Activated CD8-positive, alpha-beta memory T cell treated with anti-CD3 and anti-CD28 coated beads for 1 hour (primary cell): ENCODE measurements around the gene OSBPL9.
"Not testable (repeated sequence)": the region's sequence is repeated elsewhere in the genome, so short reads cannot be mapped to it uniquely, and the experiment has no call there.

Experiments used
- DNase-seq, 2 donors: peaks; one replicate each; pipeline ENCODE4 v3.0.0-alpha.2; 2020; ENCODE audit warnings: low read depth in 1 of 2; ENCODE audit errors: extremely low read depth in 1 of 2

OSBPL9 gene

DNA sequence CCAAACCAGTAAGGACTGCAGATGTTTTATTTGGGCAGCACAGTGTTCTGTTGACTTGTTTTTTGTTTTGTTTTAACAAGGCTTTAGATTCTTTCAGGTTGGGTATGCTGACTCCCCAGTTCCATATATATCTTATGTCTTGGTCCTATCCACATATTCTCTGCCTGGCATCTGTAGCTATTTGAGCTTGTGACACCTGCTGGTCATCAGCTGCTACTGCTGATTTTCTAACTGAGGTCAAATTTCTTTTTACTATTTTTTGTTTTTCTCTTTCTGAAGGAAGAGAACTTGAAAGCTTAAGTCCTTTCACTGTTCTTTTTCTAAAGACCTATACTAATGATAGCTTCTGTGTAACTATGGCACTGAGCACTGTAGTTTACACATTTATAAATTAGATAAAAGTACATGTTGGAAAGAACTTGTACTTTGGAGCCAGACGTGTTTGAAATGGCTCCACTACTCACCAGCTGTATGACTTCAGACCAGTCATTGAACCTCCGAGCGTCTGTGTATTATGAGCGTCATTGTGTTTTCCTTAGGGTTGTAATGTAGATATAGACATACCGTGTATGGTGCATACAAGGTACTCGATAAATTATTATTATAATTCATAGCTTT, 152.2 kb downstream of the OSBPL9 start:
- no peak for DNase-seq

DNA sequence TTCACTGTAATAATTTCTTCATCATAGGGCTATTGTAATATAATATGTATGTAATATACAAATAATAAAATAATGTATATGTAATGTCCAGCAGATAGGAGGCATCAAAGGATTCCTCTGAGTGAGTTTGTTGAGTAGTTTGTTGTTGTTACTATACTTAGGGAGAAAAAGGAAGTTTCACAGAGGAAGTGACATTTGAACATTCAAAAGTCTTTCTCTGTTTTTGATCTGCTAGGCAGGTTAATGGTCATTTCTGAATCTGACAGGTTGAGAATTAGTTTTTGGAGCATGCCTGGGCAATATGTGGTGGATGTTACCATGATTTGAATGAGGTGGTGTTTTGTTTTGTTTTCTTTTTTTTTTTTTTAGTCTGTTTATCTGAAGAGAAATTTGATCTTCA, 159.5 kb downstream of the OSBPL9 start:
- DNase-seq = no peak

DNA sequence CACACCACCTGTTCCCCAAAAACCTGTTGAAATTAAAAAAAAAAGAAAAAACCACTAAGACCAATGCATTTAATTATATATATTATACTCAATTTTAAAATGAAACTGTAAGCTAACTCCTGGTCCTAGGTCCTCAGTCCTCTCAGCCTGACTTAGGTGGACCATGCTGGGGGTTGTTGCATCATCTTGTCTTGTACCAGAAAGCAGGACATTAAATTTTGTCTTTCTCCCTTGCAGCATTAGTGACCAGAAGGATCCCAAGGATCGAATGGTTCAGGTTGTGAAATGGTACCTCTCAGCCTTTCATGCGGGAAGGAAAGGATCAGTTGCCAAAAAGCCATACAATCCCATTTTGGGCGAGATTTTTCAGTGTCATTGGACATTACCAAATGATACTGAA, 164.0 kb downstream of the OSBPL9 start:
- DNase-seq = no peak

- no peak for DNase-seq
Observed at GRCh38 chr1:51784997-51785421, 168.1 kb downstream of the OSBPL9 start.

DNA sequence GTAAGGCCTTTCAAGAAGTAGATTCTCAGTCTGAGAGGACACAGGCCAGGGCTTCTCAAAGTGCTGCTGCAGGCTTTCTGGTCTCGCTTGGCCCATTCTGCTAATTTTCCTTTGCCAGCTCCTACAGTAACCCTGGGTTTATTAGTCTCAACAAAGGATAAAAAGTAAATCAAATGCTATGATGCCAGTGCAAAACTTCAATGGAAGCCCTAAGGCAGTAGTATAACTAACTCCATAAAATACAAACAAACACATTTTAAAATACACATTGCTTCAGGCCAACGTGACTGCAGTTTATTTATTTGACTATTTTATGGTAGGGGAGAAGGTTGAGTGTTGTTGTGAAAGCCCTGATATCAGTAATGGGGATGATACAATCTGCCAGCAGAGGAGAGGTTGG, 172.0 kb downstream of the OSBPL9 start:
- DNase-seq = no peak

- no peak for DNase-seq
Observed at GRCh38 chr1:51789342-51789741, 172.4 kb downstream of the OSBPL9 start.

GRCh38 chr1:51790385-51790784, 173.5 kb downstream of the OSBPL9 start:
- no peak for DNase-seq

DNA sequence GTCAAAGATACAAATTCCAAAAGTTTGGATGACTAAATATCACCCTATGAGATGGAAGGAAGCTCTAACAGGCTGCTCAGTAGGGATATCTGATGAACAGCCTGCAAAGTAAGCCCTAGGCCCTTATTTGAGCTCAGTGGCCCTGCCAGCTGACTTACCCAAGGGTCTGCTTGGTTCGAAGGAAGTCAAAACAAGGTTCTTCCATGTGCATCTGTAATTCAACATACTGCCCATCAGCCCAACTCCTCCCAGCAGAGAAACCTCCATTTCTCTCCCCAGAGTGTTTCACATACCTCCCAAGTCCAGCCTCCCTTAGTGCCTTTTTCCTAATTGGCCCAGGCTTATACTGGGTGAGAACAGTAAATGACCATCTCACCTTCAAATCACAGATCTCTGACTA, 175.0 kb downstream of the OSBPL9 start:
- DNase-seq = no peak

- no peak for DNase-seq
Observed at GRCh38 chr1:51792864-51793263, 176.0 kb downstream of the OSBPL9 start.

- DNase-seq = no peak
Observed at GRCh38 chr1:51794260-51794659, 177.4 kb downstream of the OSBPL9 start.

DNA sequence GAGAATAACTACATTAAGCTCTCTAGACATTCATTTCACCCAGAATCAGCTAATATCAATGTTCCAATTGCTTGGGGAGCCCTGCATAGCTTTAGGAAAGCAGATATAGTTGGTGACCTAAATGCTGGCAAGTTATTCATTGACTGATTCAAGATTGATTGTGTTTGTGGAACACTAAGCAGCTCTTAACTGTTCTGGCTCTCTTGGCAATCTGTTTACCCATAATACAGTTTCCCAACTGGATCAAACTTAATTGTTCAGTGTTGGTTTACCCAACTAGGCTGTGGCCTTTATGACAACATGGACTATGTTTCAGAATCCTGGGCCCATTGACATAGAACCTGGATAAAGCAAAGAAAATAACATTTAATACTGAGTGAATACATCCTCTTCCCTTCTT, 178.0 kb downstream of the OSBPL9 start:
- no peak for DNase-seq

DNA sequence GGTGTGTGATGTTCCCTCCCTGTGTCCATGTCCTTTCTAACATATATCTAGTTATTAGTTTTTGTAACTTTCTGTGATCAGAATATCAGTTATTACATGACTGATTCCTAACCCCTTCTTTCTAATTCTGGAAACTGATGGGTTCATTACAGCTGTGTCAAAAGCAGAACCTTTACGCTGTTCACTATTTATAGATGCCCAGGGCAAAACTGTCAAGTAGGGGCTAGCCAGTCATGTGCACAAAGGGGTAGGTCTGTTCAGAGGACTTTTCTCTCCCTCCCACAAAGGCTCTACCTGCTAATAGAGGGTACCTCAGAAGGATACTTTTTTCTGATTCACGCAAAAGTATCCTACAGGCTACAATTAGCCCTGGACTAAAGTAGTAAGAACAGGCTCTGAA, 182.5 kb downstream of the OSBPL9 start:
- DNase-seq = no peak

DNA sequence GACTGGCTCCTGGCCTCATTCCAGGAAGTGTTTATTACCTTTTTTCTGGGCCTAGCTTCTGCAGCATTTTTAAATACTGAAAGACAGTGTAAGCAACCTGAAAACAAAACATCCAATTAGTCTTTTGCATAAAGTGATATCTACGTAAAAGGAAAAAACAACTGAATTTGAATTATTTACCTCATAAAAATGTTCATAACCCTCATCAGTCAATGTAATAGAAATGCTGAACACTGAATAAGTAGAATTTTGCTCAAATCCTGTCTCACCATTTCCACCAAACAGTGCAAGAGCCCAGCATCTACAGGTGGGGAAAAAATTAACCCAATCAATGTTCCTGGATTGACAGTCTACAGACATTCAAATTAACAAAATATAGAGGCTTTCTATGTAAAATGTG, 197.6 kb downstream of the OSBPL9 start:
- DNase-seq = no peak

DNA sequence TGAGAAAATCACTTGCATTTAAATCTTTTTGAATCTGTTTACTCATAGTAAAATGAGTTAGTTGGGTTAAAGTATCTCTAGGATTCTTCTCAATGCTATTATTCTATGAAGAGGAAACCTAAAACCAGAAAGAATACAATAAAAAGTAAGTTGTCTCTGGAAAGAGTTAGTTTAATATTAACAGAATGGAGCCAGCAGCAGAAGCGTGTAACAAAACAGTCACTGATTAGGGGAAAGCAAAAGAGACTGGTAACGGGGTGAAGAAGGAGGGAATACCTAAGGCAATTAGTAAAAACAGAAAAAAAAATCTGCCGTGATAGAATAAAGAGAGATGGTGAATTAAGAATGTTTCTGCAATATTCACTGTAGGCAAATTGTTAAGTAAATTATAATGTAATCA, 201.6 kb downstream of the OSBPL9 start:
- no peak for DNase-seq

GRCh38 chr1:51819021-51819420, 202.1 kb downstream of the OSBPL9 start:
- not testable (repeated sequence) for DNase-seq

- no peak for DNase-seq
Observed at GRCh38 chr1:51819810-51820209, 202.9 kb downstream of the OSBPL9 start.

DNA sequence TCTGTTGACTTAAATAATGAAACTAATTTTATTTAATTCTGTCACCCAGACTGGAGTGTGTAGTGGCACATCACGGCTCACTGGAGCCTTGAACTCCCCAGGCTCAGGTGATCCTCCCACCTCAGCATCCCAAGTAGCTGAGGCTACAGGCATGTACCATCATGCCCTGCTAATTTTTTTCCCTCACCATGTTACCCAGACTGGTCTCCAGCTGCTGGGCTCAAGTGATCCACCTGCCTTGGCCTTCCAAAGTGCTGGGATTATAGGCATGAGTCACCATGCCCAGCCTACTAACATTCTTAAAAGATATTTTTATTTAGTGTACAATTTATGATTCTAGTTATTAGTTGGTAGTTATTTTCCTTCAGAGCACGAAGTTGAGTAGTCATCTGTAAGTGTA, 212.2 kb downstream of the OSBPL9 start:
- no peak for DNase-seq

DNA sequence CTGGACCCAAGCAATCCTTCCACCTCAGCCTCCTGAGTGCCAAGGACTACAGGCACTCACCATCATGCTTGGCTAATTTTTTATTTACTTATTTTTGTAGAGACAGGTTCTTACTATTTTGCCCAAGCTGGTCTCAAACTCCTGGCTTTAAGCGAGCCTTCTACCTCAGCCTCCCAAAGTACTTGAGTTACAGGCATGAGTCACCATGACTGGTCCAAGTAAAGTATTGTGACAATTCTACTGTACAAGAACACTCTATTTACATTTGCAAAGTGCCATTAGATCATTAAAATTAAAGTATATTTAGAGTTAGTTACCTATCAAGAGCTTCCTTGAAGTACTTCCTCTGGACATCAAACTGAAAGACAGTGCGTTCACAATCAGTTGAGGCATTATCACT, 216.8 kb downstream of the OSBPL9 start:
- no peak for DNase-seq

GRCh38 chr1:51837243-51837642, 220.4 kb downstream of the OSBPL9 start:
- DNase-seq = no peak
